MM.1S (cell line): ENCODE results near the gene SMIM33.

Experiments
- DNase-seq: peaks from one replicate; pipeline ENCODE4 v3.0.0-alpha.2; 2015
- H2AFZ ChIP-seq: fragments of 300-600 bp; sonication (generic); 2 replicates; pipeline ENCODE4 v1.6.0; 2016; ENCODE audit warnings: antibody characterized with exemption, low read length
- H3F3A ChIP-seq: fragments of 300-600 bp; sonication (generic); 2 replicates; pipeline ENCODE4 v1.6.1; 2016; ENCODE audit warnings: mild to moderate bottlenecking, antibody characterized with exemption, low read length, moderate library complexity, mixed read lengths; ENCODE audit not compliant: insufficient read depth
- H3K27ac ChIP-seq: fragments of 300-600 bp; sonication (generic); 2 replicates; pipeline ENCODE4 v1.5.1; 2016; ENCODE audit warnings: mild to moderate bottlenecking, low read length
- H3K27me3 ChIP-seq: fragments of 300-600 bp; sonication (generic); replicated peaks from 2 replicates; pipeline ENCODE4 v1.6.0; 2016; ENCODE audit warnings: low read length; ENCODE audit not compliant: insufficient read depth
- H3K36me3 ChIP-seq: fragments of 300-600 bp; sonication (generic); replicated peaks from 2 replicates; pipeline ENCODE4 v1.6.1; 2016; ENCODE audit warnings: mild to moderate bottlenecking, low read length, mixed read lengths; ENCODE audit not compliant: insufficient read depth
- H3K4me1 ChIP-seq: fragments of 300-600 bp; sonication (generic); 2 replicates; pipeline ENCODE4 v1.6.1; 2016; ENCODE audit warnings: low read length, mixed read lengths
- H3K4me2 ChIP-seq: fragments of 300-600 bp; sonication (generic); 2 replicates; pipeline ENCODE4 v1.6.0; 2016; ENCODE audit warnings: low read depth, low read length
- H3K4me3 ChIP-seq: fragments of 300-600 bp; sonication (generic); 2 replicates; pipeline ENCODE4 v1.5.1; 2016; ENCODE audit warnings: low read length, mixed read lengths
- H3K79me2 ChIP-seq: fragments of 300-600 bp; sonication (generic); 2 replicates; pipeline ENCODE4 v1.6.1; 2016; ENCODE audit warnings: mixed run types, low read length, mixed read lengths
- H3K9ac ChIP-seq: fragments of 300-600 bp; sonication (generic); 2 replicates; pipeline ENCODE4 v1.6.1; 2016; ENCODE audit warnings: low read length, mixed read lengths
- H3K9me2 ChIP-seq: fragments of 300-600 bp; sonication (generic); replicated peaks from 2 replicates; pipeline ENCODE4 v1.6.1; 2016; ENCODE audit warnings: mild to moderate bottlenecking, low read length, mixed read lengths; ENCODE audit not compliant: insufficient read depth
- H3K9me3 ChIP-seq: fragments of 300-600 bp; sonication (generic); replicated peaks from 2 replicates; pipeline ENCODE4 v1.6.1; 2016; ENCODE audit warnings: mild to moderate bottlenecking, low read length, mixed read lengths; ENCODE audit not compliant: insufficient read depth
- H4K20me1 ChIP-seq: fragments of 300-600 bp; sonication (generic); 2 replicates; pipeline ENCODE4 v1.6.1; 2016; ENCODE audit warnings: mild to moderate bottlenecking, low read length, moderate library complexity, mixed read lengths; ENCODE audit not compliant: insufficient read depth
- CTCF ChIP-seq: fragments of 300-600 bp; sonication (generic); IDR thresholded peaks from 2 replicates; pipeline ENCODE4 v1.5.1; 2016; ENCODE audit warnings: antibody characterized with exemption, low read length, mixed read lengths
- EZH2 ChIP-seq: fragments of 300-600 bp; sonication (generic); optimal IDR thresholded peaks from 2 replicates; pipeline ENCODE3; 2017; ENCODE audit warnings: low read depth, mild to moderate bottlenecking, antibody characterized with exemption, low read length, mixed read lengths
- EZH2phosphoT487 ChIP-seq: fragments of 300-600 bp; sonication (generic); IDR thresholded peaks from 2 replicates; pipeline ENCODE4 v1.6.1; 2018; ENCODE audit warnings: antibody characterized with exemption, low read length

The SMIM33 gene

GRCh38 chr5:139454568-139455290 is 16.1 kb upstream of the SMIM33 start:
- Histone ChIP-seq H3F3A (no peaks in the 10 kb centered on the region), H3K9ac (no peak overlapping the region), H3K79me2 (no peaks in the 10 kb centered on the region), H3K4me3 (no peak overlapping the region), H3K27ac (no peak overlapping the region), H3K27me3 (no peaks in the 10 kb centered on the region), H3K9me2 (no peaks in the 10 kb centered on the region), H4K20me1 (no peaks in the 10 kb centered on the region), H3K4me1 (no peaks in the 10 kb centered on the region), H2AFZ (no peak overlapping the region), H3K36me3 (no peaks in the 10 kb centered on the region), H3K9me3 (no peaks in the 10 kb centered on the region), H3K4me2 (no peak overlapping the region)
- no peak for DNase-seq
- TF ChIP-seq EZH2 (no peak), EZH2phosphoT487 (no peak), CTCF (no peak)

GRCh38 chr5:139456776-139457175 is 14.0 kb upstream of the SMIM33 start:
- Histone ChIP-seq H3F3A (no peaks in the 10 kb centered on the region), H3K27me3 (no peaks in the 10 kb centered on the region), H4K20me1 (no peaks in the 10 kb centered on the region), H3K79me2 (no peaks in the 10 kb centered on the region), H3K9ac (no peak overlapping the region), H3K4me1 (no peaks in the 10 kb centered on the region), H3K27ac (no peak overlapping the region), H3K9me2 (no peaks in the 10 kb centered on the region), H2AFZ (no peak overlapping the region), H3K4me3 (no peak overlapping the region), H3K4me2 (no peak overlapping the region), H3K9me3 (no peaks in the 10 kb centered on the region), H3K36me3 (no peaks in the 10 kb centered on the region)
- TF ChIP-seq EZH2phosphoT487 (no peak), EZH2 (no peak), CTCF (no peak)
- DNase-seq = no peak

- Histone ChIP-seq H3K27ac (no peak overlapping the region), H3K9me2 (no peaks in the 10 kb centered on the region), H2AFZ (no peak overlapping the region), H3K4me2 (no peak overlapping the region), H3K36me3 (no peaks in the 10 kb centered on the region), H3K9me3 (no peaks in the 10 kb centered on the region), H3K27me3 (no peaks in the 10 kb centered on the region), H3F3A (no peaks in the 10 kb centered on the region), H4K20me1 (no peaks in the 10 kb centered on the region), H3K4me1 (no peaks in the 10 kb centered on the region), H3K9ac (no peak overlapping the region), H3K4me3 (no peak overlapping the region), H3K79me2 (no peaks in the 10 kb centered on the region)
- TF ChIP-seq EZH2 (no peak), CTCF (no peak), EZH2phosphoT487 (no peak)
- DNase-seq = no peak
Observed at GRCh38 chr5:139457241-139457640, 13.6 kb upstream of the SMIM33 start.
